Coronary artery (tissue), 2 donors: ENCODE measurements around the gene MYL10.
"Not testable (repeated sequence)": the region's sequence is repeated elsewhere in the genome, so short reads cannot be mapped to it uniquely, and the experiment has no call there.

Experiments
- DNase-seq: peaks from one replicate; pipeline ENCODE4 v3.0.0-alpha.2; 2017; ENCODE audit warnings: low spot score
- H3K27ac ChIP-seq, 2 donors: fragments of 200-600 bp; sonication (generic); one replicate each; pipeline ENCODE4 v1.5.1; 2016 to 2019
- H3K4me3 ChIP-seq: fragments of 200-600 bp; sonication (generic); 2 replicates; pipeline ENCODE4 v1.5.1; 2016; ENCODE audit warnings: mild to moderate bottlenecking, moderate library complexity
- TF ChIP-seq, protein P1 (sequence below): fragments of 200-600 bp; sonication (generic); IDR thresholded peaks from one replicate; pipeline ENCODE4 v1.5.1; 2019; ENCODE audit warnings: antibody characterized with exemption

The MYL10 gene

DNA sequence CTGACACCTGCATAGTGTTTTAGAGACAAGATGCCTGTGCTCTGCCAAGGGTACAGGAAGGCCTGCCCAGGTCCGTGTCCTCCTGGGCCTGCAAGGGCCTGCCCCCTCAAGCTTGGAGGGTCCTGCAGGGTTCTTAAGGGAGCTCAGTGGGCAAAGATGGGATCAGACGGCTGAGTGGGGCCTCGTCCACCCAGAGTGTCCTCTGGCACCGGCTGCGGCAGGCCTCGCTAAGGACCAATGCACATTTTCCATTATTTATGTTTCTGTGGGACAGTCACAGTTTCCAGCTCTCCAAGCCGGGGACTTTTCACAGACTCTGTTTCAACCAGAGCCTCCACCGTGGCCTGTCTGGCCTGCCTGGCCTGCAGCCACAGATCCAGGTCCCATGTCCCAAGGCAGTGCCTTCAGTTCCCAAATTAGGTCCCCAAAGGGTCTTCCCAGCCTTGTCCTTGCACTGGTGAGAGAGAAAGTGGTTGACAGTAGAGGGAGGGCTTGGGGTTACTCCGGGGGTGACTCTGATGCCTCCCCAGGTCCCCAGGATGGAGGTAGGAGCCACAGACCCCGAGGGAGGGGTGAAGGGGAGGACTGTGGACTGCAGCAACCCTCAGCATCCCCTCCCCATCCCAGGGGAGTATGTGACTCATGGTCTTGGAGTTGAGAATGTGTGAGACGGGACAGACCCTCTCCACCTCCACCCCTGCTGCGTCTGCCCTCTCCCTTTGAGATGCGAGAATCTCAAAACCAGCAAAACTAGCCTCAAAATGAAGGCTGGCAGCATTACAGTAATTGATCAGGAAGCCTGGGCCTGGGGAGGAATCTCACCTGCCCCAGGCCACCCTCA lies 14.8 kb downstream of the MYL10 start:
- DNase-seq, result peak; percentile 85

DNA sequence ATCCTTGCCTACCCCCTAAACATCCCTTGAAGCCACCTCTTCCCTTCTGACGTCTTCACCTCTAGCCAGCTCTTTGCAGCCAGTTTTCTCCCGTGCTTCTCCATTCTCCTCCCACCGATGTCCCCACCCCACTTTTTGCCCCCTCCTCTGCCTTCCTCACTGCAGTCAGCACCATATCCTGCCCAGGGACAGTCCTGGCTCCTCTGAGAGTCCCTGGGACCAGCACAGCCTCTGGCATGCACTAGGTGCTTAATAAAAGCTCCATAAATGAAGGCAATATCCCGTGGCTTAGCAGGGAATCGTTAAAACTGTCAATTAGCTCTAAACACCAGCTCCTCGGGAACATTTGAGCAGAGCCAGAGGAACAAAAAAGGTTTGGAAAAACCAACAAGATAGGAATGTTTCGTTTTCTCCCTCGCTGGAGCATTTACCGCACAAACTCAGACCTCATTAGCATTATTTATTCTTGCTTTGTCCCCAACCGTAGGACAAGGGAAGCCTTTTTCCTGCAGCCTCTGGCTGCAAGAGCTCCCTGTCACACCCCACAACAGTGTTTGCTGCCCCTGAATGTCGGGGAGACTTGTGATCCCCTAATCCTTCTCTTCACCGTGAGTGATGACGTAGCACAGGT lies 16.1 kb downstream of the MYL10 start:
- peak overlapping the region; percentile 76 to 98 for H3K27ac ChIP-seq
- H3K4me3 ChIP-seq, result no peak overlapping the region
- no peak for DNase-seq
- TF ChIP-seq, protein P1, sequence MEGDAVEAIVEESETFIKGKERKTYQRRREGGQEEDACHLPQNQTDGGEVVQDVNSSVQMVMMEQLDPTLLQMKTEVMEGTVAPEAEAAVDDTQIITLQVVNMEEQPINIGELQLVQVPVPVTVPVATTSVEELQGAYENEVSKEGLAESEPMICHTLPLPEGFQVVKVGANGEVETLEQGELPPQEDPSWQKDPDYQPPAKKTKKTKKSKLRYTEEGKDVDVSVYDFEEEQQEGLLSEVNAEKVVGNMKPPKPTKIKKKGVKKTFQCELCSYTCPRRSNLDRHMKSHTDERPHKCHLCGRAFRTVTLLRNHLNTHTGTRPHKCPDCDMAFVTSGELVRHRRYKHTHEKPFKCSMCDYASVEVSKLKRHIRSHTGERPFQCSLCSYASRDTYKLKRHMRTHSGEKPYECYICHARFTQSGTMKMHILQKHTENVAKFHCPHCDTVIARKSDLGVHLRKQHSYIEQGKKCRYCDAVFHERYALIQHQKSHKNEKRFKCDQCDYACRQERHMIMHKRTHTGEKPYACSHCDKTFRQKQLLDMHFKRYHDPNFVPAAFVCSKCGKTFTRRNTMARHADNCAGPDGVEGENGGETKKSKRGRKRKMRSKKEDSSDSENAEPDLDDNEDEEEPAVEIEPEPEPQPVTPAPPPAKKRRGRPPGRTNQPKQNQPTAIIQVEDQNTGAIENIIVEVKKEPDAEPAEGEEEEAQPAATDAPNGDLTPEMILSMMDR, result no peak

More for the DNA sequence above, 14.8 kb downstream of the MYL10 start:
- Histone ChIP-seq H3K27ac (peak overlapping the region; percentile 76 to 98), H3K4me3 (peak overlapping the region; percentile 1)
- TF ChIP-seq, protein P1, result no peak

DNA sequence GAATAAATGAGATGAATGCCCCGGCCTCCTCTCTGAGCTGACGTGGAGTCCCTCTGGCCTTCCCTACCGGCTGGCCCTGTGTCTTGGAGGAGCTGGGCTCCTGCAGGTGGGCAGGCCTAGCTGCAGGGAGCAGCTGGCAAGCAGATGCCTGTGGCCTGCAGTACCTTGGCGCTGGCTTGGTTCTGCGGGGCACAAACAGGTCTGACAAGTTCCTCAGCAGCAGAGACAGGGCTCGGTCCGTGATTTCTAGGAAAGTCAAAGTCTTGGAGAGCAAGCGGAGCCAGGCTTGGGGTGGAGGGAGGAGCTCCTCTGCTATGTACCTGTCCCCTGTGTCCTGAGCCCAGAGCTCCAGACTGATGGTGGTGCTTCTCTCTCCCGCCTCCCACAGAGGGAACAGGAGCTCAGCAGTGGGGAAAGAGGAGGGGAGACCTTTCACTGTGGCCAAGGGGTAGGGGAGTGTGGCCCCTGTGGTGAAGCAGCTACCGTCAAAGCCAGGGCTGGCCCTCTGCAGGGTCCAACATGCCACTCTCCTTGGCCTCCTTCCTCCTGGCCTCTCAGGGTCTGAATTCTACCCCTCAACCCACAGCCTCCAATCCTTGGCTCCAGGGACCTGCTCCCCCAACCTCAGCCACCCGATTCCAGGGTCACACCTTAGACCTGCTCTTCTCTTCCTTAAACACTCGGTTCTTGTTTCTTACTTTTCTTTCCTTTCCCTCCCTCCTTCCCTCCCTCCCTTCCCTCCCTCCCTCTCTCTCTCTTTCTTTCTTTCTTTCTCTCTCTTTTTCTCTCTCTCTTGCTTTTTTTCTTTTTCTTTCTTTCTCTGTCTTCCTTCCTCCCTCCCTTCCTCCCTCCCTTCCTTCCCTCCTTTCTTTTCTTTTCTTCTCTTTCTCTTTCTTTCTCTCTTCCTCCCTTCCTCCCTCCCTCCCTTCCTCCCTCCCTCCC lies 20.1 kb downstream of the MYL10 start:
- Histone ChIP-seq H3K27ac (no peak overlapping the region), H3K4me3 (no peak overlapping the region)
- TF ChIP-seq, protein P1, result no peak
- no peak for DNase-seq

DNA sequence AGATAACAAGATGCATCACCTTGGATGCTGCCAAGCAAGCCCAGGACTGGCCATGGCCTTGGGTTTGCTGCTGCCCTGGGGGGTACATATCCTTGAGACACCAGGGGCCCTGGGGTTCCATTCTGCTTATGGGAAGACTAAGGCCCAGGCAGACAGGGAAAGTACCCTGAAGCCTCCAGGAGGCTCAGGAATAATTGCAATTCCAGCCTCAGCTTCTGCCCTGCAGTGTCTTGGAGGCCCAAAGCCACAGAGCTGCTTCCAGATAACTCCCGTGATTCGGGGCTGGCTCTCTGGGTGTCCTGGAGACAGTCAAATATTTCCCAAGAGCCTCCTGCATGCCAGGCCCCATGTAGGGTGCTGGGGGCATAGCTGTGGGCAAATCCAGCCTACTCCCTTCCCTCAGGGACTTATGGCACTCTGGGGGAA lies 22.6 kb downstream of the MYL10 start:
- no peak for DNase-seq
- Histone ChIP-seq H3K27ac (peak overlapping the region in 1 of 2 donors; percentile 64), H3K4me3 (no peak overlapping the region)
- TF ChIP-seq, protein P1, result no peak

DNA sequence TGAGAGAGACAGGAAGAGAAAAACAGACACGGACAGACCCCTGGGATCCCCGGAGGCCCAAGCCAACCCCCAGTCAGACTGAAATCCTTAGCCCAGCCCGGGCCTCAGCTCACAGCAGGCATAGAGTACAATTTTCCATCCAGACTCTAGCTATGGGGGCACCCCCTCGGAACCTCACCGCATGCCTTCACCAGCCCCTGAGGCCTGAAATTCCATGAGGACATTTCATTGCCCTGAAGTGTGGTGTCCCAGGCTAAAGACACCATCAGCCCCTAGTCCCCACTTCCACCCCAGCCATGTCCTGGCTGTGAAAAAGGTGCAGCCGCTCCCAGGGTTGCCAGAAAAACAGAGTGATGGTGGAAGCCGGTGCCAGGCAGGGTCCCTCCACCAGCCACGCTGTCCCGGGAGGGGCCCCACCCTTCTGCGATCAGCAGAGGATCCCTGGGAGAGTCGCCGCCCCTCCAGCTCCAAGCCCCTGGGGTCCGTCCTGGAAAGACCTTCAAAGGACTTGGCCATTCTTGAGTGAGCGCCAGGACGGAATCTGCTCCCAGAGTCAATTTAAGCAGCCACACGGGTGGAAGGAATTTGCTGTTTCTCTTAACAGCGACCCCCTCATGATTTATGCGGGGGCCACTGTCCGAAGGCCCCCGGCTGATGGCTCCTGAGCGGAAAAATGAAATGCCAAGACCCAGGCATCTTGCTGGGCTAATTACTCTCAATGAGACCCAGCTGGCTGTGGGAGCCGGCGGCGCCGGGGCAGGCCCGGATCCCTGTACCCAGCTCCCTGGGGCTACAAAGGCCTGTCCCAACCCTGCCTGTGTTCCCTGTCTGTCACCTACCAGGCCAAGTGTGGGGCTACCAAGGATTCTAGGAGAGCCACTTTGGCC lies 23.2 kb downstream of the MYL10 start:
- TF ChIP-seq, protein P1, result no peak
- no peak for DNase-seq
- H3K4me3 ChIP-seq, result no peak overlapping the region
- peak overlapping the region in 1 of 2 donors; percentile 64 for H3K27ac ChIP-seq

DNA sequence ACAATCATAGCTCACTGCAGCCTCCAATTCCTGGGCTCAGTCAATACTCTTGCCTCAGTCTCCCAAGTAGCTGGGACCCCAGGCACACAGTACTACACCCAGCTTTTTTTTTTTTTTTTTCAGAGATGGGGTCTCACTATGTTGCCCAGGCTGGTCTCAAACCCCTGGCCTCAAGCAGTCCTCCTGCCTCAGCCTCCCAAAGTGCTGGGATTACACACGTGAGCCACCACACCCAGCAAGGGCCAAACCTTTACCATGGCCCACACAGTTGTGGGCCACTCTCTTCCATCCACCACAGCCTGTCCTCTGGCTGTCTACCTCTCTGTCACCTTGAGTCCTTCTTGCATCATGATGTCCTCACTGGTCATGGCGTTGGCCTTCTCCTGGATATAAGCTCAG lies 24.2 kb downstream of the MYL10 start:
- H3K4me3 ChIP-seq, DNase-seq: not testable (repeated sequence)
- H3K27ac ChIP-seq, result peak overlapping the region in 1 of 2 donors; percentile 64
